Activated T-helper 1 cell treated with anti-CD3 and anti-CD28 coated beads, Interleukin-12 subunit alpha, Interleukin-12 subunit beta, Interleukin-2, Interleukin-4 antibody, amounts not matched to agents 30 ng/mL and 10 ng/mL and 1 ng/mL, durations not matched to agents 14 hours and 24 hours and 36 hours (primary cell): ENCODE results near the gene SNX25. TPM values are rescaled to one million over a fixed set of nuclear protein-coding genes. Genes with fewer than 3 reads are reported as not detected.

Source experiments
- DNase-seq: peaks from one replicate; pipeline ENCODE4 v3.0.0; 2021; ENCODE audit warnings: low spot score
- H3K27ac Mint-ChIP-seq: one replicate; pipeline ENCODE4 v1.8.0; 2021; ENCODE audit warnings: mild to moderate bottlenecking, mixed read lengths
- H3K27me3 Mint-ChIP-seq: one replicate; pipeline ENCODE4 v1.8.0; 2022; ENCODE audit warnings: mild to moderate bottlenecking, moderate library complexity, mixed read lengths; ENCODE audit not compliant: insufficient read depth
- H3K36me3 Mint-ChIP-seq: one replicate; pipeline ENCODE4 v1.8.0; 2021; ENCODE audit warnings: low read depth, mixed read lengths
- H3K4me1 Mint-ChIP-seq: one replicate; pipeline ENCODE4 v1.8.0; 2021; ENCODE audit warnings: low read depth, mixed read lengths
- H3K4me3 Mint-ChIP-seq: one replicate; pipeline ENCODE4 v1.8.0; 2021; ENCODE audit warnings: mild to moderate bottlenecking, moderate library complexity, mixed read lengths
- H3K9me3 Mint-ChIP-seq: one replicate; pipeline ENCODE4 v1.8.0; 2021; ENCODE audit warnings: mixed read lengths
- intact Hi-C: fragments of 100-400 bp; cut with micrococcal nuclease; formaldehyde crosslinking; loops from one replicate; pipeline ENCODE4 v1.15.1; 2024
- total RNA-seq: library from RNA; stranded (reverse); gene quantifications from 2 replicates; pipeline ENCODE4 v1.2.3, GENCODE V29; 2022

Gene SNX25
- total RNA-seq, 1 donor from 2014 or later: 22.9 TPM

- Mint-ChIP-seq H3K4me1 (peaks cover 41% of the 10 kb centered on the region), H3K9me3 (no peaks in the 10 kb centered on the region), H3K36me3 (peaks cover 22% of the 10 kb centered on the region), H3K4me3 (no peak overlapping the region), H3K27me3 (no peaks in the 10 kb centered on the region), H3K27ac (no peak overlapping the region)
- intact Hi-C loops: no loop called here
- DNase-seq: no peak
Observed at GRCh38 chr4:185263419-185263818, 54.0 kb downstream of the SNX25 start.

GRCh38 chr4:185265942-185266341 lies 56.5 kb downstream of the SNX25 start:
- no peaks in the 10 kb centered on the region for H3K9me3 Mint-ChIP-seq
- H3K4me1 Mint-ChIP-seq: peaks cover 39% of the 10 kb centered on the region
- intact Hi-C loops: no loop called here
- no peak overlapping the region for H3K4me3 Mint-ChIP-seq
- H3K27ac Mint-ChIP-seq: no peak overlapping the region
- DNase-seq: no peak
- peaks cover 34% of the 10 kb centered on the region for H3K36me3 Mint-ChIP-seq
- H3K27me3 Mint-ChIP-seq: no peaks in the 10 kb centered on the region

GRCh38 chr4:185269286-185269685 lies 59.9 kb downstream of the SNX25 start:
- intact Hi-C loops: no loop called here

GRCh38 chr4:185270037-185270436 lies 60.6 kb downstream of the SNX25 start:
- DNase-seq: no peak
- H3K4me3 Mint-ChIP-seq: no peak overlapping the region
- no peak overlapping the region for H3K27ac Mint-ChIP-seq
- H3K27me3 Mint-ChIP-seq: no peaks in the 10 kb centered on the region
- H3K36me3 Mint-ChIP-seq: peaks cover 32% of the 10 kb centered on the region
- H3K4me1 Mint-ChIP-seq: peaks cover 22% of the 10 kb centered on the region
- no peaks in the 10 kb centered on the region for H3K9me3 Mint-ChIP-seq
- intact Hi-C loops: no loop called here

More at GRCh38 chr4:185269286-185269685, 59.9 kb downstream of the SNX25 start:
- H3K4me1 Mint-ChIP-seq: peaks cover 22% of the 10 kb centered on the region
- H3K27me3 Mint-ChIP-seq: no peaks in the 10 kb centered on the region
- no peaks in the 10 kb centered on the region for H3K9me3 Mint-ChIP-seq
- no peak overlapping the region for H3K27ac Mint-ChIP-seq
- H3K36me3 Mint-ChIP-seq: peaks cover 32% of the 10 kb centered on the region
- DNase-seq: no peak
- no peak overlapping the region for H3K4me3 Mint-ChIP-seq

- intact Hi-C loops: no loop called here
- DNase-seq: no peak
- no peak overlapping the region for H3K4me3 Mint-ChIP-seq
- H3K27me3 Mint-ChIP-seq: no peaks in the 10 kb centered on the region
- H3K9me3 Mint-ChIP-seq: no peaks in the 10 kb centered on the region
- H3K27ac Mint-ChIP-seq: no peak overlapping the region
- H3K36me3 Mint-ChIP-seq: peaks cover 34% of the 10 kb centered on the region
- H3K4me1 Mint-ChIP-seq: peaks cover 18% of the 10 kb centered on the region
Observed at GRCh38 chr4:185270885-185271284, 61.5 kb downstream of the SNX25 start.

GRCh38 chr4:185272245-185272644 lies 62.8 kb downstream of the SNX25 start:
- H3K27me3 Mint-ChIP-seq: no peaks in the 10 kb centered on the region
- DNase-seq: no peak
- H3K27ac Mint-ChIP-seq: no peak overlapping the region
- H3K9me3 Mint-ChIP-seq: no peaks in the 10 kb centered on the region
- H3K36me3 Mint-ChIP-seq: peaks cover 35% of the 10 kb centered on the region
- no peak overlapping the region for H3K4me3 Mint-ChIP-seq
- H3K4me1 Mint-ChIP-seq: peaks cover 15% of the 10 kb centered on the region
- intact Hi-C loops: no loop called here

- no peak for DNase-seq
- Mint-ChIP-seq H3K4me3 (no peak overlapping the region), H3K27ac (no peak overlapping the region), H3K27me3 (no peaks in the 10 kb centered on the region), H3K9me3 (no peaks in the 10 kb centered on the region), H3K36me3 (peaks cover 23% of the 10 kb centered on the region), H3K4me1 (peaks cover 15% of the 10 kb centered on the region)
- intact Hi-C loops: no loop called here
Observed at GRCh38 chr4:185275501-185275900, 66.1 kb downstream of the SNX25 start.

- H3K4me3 Mint-ChIP-seq: no peak overlapping the region
- H3K9me3 Mint-ChIP-seq: no peaks in the 10 kb centered on the region
- DNase-seq: no peak
- H3K27ac Mint-ChIP-seq: no peak overlapping the region
- H3K36me3 Mint-ChIP-seq: peaks cover 18% of the 10 kb centered on the region
- H3K27me3 Mint-ChIP-seq: no peaks in the 10 kb centered on the region
- intact Hi-C loops: no loop called here
- H3K4me1 Mint-ChIP-seq: peaks cover 15% of the 10 kb centered on the region
Observed at GRCh38 chr4:185276036-185276435, 66.6 kb downstream of the SNX25 start.

- H3K27ac Mint-ChIP-seq: no peak overlapping the region
- H3K4me1 Mint-ChIP-seq: peaks cover 21% of the 10 kb centered on the region
- H3K4me3 Mint-ChIP-seq: no peak overlapping the region
- intact Hi-C loops: no loop called here
- no peaks in the 10 kb centered on the region for H3K9me3 Mint-ChIP-seq
- peaks cover 13% of the 10 kb centered on the region for H3K36me3 Mint-ChIP-seq
- DNase-seq: no peak
- no peaks in the 10 kb centered on the region for H3K27me3 Mint-ChIP-seq
Observed at GRCh38 chr4:185278716-185279115, 69.3 kb downstream of the SNX25 start.

- Mint-ChIP-seq H3K36me3 (peaks cover 16% of the 10 kb centered on the region), H3K4me3 (no peak overlapping the region), H3K27me3 (no peaks in the 10 kb centered on the region), H3K4me1 (peaks cover 26% of the 10 kb centered on the region), H3K27ac (no peak overlapping the region), H3K9me3 (no peaks in the 10 kb centered on the region)
- intact Hi-C loops: no loop called here
- DNase-seq: no peak
Observed at GRCh38 chr4:185280608-185281007, 71.2 kb downstream of the SNX25 start.

GRCh38 chr4:185282968-185283367 lies 73.6 kb downstream of the SNX25 start:
- no peaks in the 10 kb centered on the region for H3K9me3 Mint-ChIP-seq
- intact Hi-C loops: no loop called here

GRCh38 chr4:185283723-185284122 lies 74.3 kb downstream of the SNX25 start:
- intact Hi-C loops: no loop called here
- H3K4me3 Mint-ChIP-seq: no peak overlapping the region
- H3K27me3 Mint-ChIP-seq: no peaks in the 10 kb centered on the region
- peaks cover 9% of the 10 kb centered on the region for H3K36me3 Mint-ChIP-seq
- H3K9me3 Mint-ChIP-seq: no peaks in the 10 kb centered on the region
- no peak for DNase-seq
- H3K4me1 Mint-ChIP-seq: peaks cover 26% of the 10 kb centered on the region
- no peak overlapping the region for H3K27ac Mint-ChIP-seq

More at GRCh38 chr4:185282968-185283367, 73.6 kb downstream of the SNX25 start:
- Mint-ChIP-seq H3K27me3 (no peaks in the 10 kb centered on the region), H3K4me3 (no peak overlapping the region), H3K4me1 (peaks cover 26% of the 10 kb centered on the region), H3K27ac (no peak overlapping the region), H3K36me3 (peaks cover 9% of the 10 kb centered on the region)
- no peak for DNase-seq

- H3K36me3 Mint-ChIP-seq: peaks cover 17% of the 10 kb centered on the region
- intact Hi-C loops: no loop called here
- no peaks in the 10 kb centered on the region for H3K27me3 Mint-ChIP-seq
- no peaks in the 10 kb centered on the region for H3K9me3 Mint-ChIP-seq
- DNase-seq: no peak
- H3K4me3 Mint-ChIP-seq: no peak overlapping the region
- H3K4me1 Mint-ChIP-seq: peaks cover 13% of the 10 kb centered on the region
- no peak overlapping the region for H3K27ac Mint-ChIP-seq
Observed at GRCh38 chr4:185285632-185286393, 76.4 kb downstream of the SNX25 start.

- H3K36me3 Mint-ChIP-seq: peaks cover 19% of the 10 kb centered on the region
- no peaks in the 10 kb centered on the region for H3K27me3 Mint-ChIP-seq
- H3K27ac Mint-ChIP-seq: no peak overlapping the region
- no peak for DNase-seq
- peaks cover 9% of the 10 kb centered on the region for H3K4me1 Mint-ChIP-seq
- no peaks in the 10 kb centered on the region for H3K9me3 Mint-ChIP-seq
- intact Hi-C loops: no loop called here
- no peak overlapping the region for H3K4me3 Mint-ChIP-seq
Observed at GRCh38 chr4:185286571-185286970, 77.2 kb downstream of the SNX25 start.
